Stimulated activated CD8-positive, alpha-beta memory T cell treated with anti-CD3 and anti-CD28 coated beads, Interleukin-4, amount 100 ng/mL, for 1 hour (primary cell): Measurements from ENCODE around the gene NRTN.
"Not testable (repeated sequence)": the region's sequence is repeated elsewhere in the genome, so short reads cannot be mapped to it uniquely, and the experiment has no call there.

Experiments
- DNase-seq, 2 donors: peaks; one replicate each; pipeline ENCODE4 v3.0.0-alpha.2; 2020; ENCODE audit warnings: low read depth in 2 of 2, low spot score in 1 of 2

The NRTN gene, protein sequence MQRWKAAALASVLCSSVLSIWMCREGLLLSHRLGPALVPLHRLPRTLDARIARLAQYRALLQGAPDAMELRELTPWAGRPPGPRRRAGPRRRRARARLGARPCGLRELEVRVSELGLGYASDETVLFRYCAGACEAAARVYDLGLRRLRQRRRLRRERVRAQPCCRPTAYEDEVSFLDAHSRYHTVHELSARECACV

DNA sequence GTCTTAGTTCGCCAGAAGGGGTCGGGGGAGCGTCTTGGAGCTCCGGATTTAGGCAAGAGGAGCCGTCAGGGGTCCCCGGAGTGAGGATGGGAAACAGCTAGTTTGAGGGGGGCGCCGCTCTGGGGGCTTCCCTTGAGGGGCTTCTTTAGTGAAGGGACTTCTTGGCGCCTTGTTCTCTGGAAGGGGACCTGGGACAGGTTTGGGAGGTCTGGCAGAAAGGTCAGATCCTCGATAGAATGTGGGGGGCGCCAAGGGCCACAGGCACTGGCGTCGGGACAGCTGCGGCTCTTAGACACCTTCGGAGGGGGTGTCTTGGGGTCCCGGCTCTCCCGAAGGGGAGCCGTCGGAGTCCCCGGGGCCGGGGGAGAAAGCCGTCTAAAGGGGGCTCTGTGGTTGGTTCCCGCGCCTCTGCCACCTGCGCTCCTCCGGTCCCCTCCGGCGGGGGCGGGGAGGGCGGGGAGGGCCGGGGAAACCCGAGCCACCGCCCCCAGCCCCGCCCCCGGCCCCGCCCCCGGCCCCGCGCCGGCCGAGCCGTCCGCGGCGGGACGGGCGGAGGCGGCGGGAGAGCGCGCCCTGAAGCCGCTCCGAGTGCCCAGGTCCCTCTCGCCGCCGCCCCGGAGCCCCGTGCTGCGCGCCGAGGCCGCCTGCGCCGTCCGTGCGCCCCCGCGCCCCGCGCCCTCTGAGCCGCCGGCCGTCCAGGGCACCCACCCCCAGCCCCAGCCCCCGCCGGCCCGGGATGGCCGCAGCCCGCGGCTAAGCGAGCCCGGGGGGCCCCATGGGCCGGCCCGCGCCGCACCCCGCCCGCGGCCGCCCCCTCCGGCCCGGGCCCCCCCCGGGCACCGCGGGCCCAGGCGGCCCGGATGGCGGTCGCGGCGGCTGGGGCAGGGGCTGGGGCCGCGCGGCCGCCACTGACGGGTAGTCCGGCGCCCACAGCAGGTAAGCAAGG is at the start of gene NRTN:
Gene NRTN (plus strand): TSS at position 552 of the 946 bp plus-strand sequence. CDS start 19,099 bp downstream, outside the sequence.
- no peak for DNase-seq

GRCh38 chr19:5762608-5763217 is 42.2 kb upstream of the NRTN start:
- no peak for DNase-seq

GRCh38 chr19:5765220-5765619 is 39.6 kb upstream of the NRTN start:
- no peak for DNase-seq

GRCh38 chr19:5767949-5768348 is 36.9 kb upstream of the NRTN start:
- no peak for DNase-seq

DNA sequence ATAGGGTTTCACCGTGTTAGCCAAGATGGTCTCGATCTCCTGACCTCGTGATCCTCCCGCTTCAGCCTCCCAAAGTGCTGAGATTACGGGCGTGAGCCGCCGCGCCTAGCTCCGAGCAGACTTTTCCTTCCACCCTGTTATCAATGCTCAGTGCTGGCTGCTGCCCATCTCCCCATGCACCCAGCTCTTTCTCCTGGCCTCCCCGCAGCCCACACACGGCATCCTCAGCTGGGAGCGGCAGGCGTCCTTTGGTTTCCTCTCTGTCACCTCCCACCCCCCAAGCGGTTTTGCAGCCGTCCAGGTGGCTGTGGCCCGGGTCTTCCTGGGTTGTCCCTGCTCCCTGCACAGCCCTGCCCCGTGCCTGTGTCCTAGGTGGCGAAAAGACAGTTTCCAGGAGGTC is 32.5 kb upstream of the NRTN start:
- DNase-seq = no peak

DNA sequence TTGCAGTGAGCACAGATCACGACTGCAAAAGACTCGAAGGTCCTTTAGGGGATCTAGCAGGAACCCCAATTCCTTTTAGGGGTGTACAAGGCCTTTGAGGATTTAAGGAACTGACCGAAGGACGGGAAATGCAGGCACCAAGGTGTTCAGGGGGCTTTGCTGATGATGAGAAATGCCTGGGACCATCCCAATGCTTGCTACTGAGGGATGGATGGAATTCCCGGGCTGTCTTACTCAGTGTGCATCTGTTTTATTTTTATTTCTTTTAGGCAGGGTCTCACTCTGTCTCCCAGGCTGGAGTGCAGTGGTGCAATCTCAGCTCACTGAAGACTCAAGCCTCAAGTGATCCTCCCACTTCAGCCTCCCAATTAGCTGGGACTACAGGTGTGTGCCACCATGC is 31.6 kb upstream of the NRTN start:
- DNase-seq = no peak

GRCh38 chr19:5774921-5775320 is 29.9 kb upstream of the NRTN start:
- DNase-seq = no peak

DNA sequence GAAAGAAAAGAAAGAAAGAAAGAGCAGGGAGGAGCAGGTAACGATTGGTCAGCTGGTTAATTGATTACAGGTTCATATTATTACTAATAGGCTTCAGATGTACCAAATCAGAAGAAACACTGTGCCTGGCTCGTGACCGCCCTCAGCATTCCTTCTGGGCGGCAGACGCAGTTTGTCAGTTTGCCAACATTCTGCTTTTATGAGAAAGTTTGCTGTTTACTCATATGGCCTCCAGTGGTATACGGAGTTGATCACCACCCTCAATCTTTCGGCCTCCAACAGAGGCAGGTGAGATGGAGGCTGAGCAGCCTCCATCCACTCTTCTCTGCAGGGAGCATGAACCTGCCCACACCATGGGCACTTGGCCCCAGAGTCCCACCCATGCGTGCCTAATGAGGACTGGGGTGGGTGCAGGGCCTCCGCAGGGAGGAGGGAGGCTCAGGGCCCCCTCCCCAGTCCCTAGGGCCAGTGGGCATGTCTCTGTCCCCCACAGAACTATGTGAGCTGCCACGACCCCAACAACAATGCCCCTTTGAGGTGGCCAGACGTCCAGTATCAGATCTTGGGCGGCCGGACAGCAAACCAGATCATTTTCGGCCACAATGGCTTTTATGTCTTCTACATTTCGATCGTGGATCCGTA is 29.1 kb upstream of the NRTN start:
- DNase-seq = no peak

- DNase-seq = no peak
Observed at GRCh38 chr19:5778402-5778801, 26.5 kb upstream of the NRTN start.

GRCh38 chr19:5780916-5781315 is 24.0 kb upstream of the NRTN start:
- not testable (repeated sequence) for DNase-seq

DNA sequence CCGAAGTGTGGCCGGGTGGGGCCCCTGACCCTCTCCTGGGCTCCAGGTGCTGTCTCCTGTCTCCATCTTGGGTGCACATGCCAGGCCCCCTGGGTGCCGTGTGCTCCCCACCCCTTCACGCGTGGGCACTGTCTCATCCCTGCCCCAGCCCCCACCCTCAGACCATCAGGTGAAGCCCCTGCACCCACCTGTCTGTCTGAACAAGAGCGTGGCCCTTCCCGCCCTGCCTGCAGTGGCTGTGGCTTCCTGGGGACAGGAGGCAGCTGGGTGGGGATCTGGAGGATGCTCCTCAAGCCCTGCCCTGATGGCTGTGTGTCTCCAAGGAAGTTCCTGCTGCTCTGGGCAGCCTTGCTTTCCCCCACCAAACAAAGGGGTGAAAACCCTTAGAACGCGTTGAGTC is 22.5 kb upstream of the NRTN start:
- DNase-seq = no peak

- DNase-seq = no peak
Observed at GRCh38 chr19:5782945-5783919, 21.6 kb upstream of the NRTN start.

DNA sequence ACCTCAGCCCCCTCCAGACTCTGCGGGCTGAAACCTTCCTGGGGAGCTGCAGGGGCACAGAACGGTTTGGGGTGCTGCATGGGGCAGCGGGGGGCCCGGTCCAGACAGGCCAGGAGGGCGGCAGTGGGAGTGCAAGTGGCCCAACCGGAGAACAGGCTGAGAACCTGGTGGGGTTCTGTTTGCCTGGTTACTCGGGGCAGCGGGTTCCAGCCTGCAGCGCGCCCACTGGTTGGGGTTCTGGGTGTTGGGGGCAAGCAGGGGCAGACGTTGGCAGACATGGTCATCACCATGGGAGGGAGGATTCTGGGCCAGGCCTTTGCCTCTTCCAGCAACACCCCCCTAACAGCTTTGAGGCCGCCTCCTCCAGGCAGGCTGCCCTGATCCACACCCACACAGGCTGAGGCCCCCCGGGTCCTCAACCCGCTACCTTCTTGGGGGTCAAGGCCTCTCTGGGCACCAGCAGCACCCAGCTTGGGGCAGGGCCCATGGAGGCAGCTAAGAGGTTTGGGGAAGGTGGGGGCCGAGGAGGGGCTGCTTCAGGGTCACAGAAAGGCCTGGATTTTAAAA is 20.2 kb upstream of the NRTN start, which contains the start of gene PRR22:
Gene PRR22 (minus strand): TSS at position 166 of the 567 bp plus-strand sequence. CDS start 86 bp downstream, at position 80.
- no peak for DNase-seq

- DNase-seq = no peak
Observed at GRCh38 chr19:5785423-5785822, 19.4 kb upstream of the NRTN start.

GRCh38 chr19:5786593-5787408 is 18.1 kb upstream of the NRTN start:
- no peak for DNase-seq

GRCh38 chr19:5787409-5788182 is 17.3 kb upstream of the NRTN start:
- no peak for DNase-seq

GRCh38 chr19:5788422-5788821 is 16.4 kb upstream of the NRTN start:
- DNase-seq = no peak

GRCh38 chr19:5789351-5789761 is 15.5 kb upstream of the NRTN start:
- no peak for DNase-seq
